ENCODE data around the gene ZBTB17.

Gene ZBTB17

DNA sequence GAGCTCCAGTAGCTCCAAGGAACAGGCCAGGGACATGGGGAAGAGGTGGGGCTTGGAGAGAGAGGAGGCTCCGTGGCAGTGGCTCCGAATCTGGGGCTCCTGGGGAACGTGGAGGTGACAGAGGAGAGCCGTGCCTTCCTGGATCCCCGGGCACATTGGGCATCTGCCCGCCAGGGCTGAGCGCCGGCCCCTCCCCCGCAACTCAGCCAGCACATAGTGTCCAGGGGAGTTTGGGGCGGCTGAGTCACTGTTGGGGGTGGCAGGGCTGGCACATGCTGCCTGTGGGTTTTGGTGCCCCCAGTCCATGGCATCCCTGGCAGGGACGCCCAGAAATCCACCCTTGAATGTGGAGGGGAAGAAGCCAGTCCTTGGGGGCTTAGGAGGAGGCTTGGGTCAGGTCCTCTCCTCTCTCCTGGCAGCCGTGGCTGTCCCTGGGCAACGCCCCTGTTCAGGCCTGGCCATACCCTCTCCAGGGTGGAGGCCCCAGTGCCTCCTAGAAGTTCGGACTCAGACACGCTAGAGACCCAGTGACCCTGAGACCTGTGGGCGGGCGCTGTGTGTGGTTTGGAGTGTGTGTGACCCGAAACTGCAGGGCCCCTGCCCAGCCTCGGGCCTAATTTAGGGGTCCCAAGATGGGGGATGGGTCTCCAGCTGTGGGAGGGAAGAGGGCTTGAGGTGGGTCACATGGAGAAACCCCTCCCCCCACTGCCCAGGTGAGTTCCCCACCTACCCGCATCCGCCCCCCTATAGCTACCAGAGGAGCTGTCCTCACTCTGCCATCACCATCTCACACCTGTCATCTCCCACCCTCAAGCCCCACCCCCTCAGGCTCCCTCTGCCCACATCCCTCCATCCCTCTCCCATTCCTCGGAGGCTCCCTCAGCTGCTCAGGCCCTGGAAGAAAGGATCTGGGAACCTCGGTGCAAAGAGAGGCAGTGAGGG lies 40.3 kb upstream of the ZBTB17 start:
- no peaks in the 10 kb centered on the region for H3K36me3 ChIP-seq (replicated peaks)
- H3K27ac ChIP-seq: no peak overlapping the region
- TF ChIP-seq, protein P1, sequence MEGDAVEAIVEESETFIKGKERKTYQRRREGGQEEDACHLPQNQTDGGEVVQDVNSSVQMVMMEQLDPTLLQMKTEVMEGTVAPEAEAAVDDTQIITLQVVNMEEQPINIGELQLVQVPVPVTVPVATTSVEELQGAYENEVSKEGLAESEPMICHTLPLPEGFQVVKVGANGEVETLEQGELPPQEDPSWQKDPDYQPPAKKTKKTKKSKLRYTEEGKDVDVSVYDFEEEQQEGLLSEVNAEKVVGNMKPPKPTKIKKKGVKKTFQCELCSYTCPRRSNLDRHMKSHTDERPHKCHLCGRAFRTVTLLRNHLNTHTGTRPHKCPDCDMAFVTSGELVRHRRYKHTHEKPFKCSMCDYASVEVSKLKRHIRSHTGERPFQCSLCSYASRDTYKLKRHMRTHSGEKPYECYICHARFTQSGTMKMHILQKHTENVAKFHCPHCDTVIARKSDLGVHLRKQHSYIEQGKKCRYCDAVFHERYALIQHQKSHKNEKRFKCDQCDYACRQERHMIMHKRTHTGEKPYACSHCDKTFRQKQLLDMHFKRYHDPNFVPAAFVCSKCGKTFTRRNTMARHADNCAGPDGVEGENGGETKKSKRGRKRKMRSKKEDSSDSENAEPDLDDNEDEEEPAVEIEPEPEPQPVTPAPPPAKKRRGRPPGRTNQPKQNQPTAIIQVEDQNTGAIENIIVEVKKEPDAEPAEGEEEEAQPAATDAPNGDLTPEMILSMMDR (IDR thresholded peaks at IDR 0.05; ENCODE audit: low read depth, low read length, missing control alignments): no peak
- no peak for DNase-seq
- no peaks in the 10 kb centered on the region for H3K27me3 ChIP-seq (replicated peaks)
- no peak overlapping the region for H3K4me3 ChIP-seq (ENCODE audit: low read depth, low read length)
- in situ Hi-C loops (cut with HindIII; ENCODE audit: low pct_ligation_motif_present, low sequenced_read_pairs): no loop called here

DNA sequence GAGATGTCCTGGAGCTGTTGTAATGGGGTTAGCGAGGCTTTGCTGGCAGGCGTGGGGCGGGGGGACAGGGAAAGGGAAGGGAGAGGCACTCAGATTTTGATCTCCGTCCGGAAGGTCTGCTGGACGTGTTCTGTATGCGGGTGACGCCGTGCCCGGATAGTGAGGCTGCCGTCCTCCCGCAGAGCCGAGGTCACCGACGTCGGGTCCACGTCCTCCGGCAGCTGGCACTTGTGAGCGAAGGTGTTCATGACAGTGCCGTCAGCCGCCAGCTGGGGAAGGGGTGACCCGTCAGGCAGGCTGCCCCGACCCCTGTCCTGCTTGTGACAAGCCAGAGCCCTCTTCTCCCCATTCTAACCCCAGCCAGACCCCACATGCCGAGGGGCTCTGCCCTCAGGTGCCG lies 39.6 kb upstream of the ZBTB17 start:
- Histone ChIP-seq H3K27ac (no peak overlapping the region), H3K27me3 (replicated peaks) (no peaks in the 10 kb centered on the region), H3K36me3 (replicated peaks) (no peaks in the 10 kb centered on the region), H3K4me3 (ENCODE audit: low read depth, low read length) (no peak overlapping the region)
- TF ChIP-seq, protein P1 (IDR thresholded peaks at IDR 0.05; ENCODE audit: low read depth, low read length, missing control alignments): no peak
- in situ Hi-C loops (cut with HindIII; ENCODE audit: low pct_ligation_motif_present, low sequenced_read_pairs): no loop called here
- DNase-seq: no peak

DNA sequence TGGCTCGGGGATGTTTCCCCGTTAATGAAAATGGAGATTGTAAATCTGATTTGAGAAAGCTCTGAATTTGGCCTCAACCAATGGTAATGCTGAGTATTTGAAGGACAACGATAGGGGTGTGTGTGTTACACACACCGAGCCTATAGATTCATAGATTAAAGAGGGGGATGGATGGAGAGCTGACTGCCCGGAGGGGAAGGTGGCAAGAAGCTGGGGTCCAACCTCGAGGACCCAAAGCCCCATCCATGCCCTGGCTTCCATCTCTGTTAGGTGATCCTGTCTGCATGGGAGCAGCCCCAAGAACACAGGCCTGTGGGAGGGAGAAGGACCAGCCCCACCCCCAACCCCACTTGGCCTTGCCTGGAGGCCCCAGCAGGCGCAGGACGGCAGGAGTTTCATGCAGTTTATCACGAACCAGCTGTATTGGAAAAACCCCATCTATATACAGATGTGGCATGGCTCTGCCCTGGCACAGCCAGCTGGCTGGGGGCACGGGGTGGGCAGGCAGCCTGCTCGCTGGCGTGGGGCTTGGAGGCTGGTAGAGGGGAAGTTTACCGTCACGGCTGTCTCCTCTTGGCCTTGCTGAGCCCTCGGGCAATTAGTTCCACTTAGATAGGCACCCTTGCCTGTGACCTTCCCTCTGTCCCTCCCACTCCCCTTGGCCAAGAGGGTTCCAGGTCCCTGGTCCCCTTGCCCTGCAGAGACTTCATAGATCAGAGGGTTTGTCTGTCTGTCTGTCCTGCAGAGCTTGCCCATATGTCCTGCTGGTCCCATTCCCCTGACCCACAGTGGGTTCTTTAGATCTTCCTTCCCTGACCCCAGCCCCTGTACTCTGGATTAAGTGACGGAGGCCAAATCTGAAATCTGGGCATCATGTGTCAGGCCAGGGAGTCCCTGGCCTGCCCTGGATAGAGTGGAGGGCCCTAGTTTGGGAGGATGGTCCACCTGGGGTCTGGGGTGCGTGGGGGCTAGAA lies 38.9 kb upstream of the ZBTB17 start:
- no peaks in the 10 kb centered on the region for H3K27me3 ChIP-seq (replicated peaks)
- no peak overlapping the region for H3K4me3 ChIP-seq (ENCODE audit: low read depth, low read length)
- H3K36me3 ChIP-seq (replicated peaks): no peaks in the 10 kb centered on the region
- in situ Hi-C loops (cut with HindIII; ENCODE audit: low pct_ligation_motif_present, low sequenced_read_pairs): no loop called here
- DNase-seq: no peak
- no peak overlapping the region for H3K27ac ChIP-seq
- TF ChIP-seq, protein P1 (IDR thresholded peaks at IDR 0.05; ENCODE audit: low read depth, low read length, missing control alignments): no peak

DNA sequence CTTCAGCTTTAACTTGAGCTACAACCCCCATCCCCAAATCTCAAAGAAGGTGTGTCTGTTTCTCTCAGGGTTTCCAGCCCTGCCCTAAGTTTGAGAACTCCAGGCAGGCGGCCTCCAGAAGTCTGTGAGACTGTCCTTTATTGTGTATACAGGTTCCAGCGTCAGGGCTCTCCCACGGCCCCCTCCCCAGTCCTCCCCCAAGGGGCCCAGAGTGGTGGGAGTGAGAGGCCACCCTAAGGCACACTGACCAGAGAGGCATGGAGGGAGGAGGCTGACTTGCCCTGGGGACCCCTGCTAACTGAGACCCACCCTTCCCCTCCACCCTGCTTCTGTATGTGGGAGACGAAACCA lies 38.0 kb upstream of the ZBTB17 start:
- in situ Hi-C loops (cut with HindIII; ENCODE audit: low pct_ligation_motif_present, low sequenced_read_pairs): no loop called here
- no peak overlapping the region for H3K4me3 ChIP-seq (ENCODE audit: low read depth, low read length)
- H3K27ac ChIP-seq: no peak overlapping the region
- no peak for DNase-seq
- no peaks in the 10 kb centered on the region for H3K27me3 ChIP-seq (replicated peaks)
- TF ChIP-seq, protein P1 (IDR thresholded peaks at IDR 0.05; ENCODE audit: low read depth, low read length, missing control alignments): no peak
- H3K36me3 ChIP-seq (replicated peaks): no peaks in the 10 kb centered on the region

DNA sequence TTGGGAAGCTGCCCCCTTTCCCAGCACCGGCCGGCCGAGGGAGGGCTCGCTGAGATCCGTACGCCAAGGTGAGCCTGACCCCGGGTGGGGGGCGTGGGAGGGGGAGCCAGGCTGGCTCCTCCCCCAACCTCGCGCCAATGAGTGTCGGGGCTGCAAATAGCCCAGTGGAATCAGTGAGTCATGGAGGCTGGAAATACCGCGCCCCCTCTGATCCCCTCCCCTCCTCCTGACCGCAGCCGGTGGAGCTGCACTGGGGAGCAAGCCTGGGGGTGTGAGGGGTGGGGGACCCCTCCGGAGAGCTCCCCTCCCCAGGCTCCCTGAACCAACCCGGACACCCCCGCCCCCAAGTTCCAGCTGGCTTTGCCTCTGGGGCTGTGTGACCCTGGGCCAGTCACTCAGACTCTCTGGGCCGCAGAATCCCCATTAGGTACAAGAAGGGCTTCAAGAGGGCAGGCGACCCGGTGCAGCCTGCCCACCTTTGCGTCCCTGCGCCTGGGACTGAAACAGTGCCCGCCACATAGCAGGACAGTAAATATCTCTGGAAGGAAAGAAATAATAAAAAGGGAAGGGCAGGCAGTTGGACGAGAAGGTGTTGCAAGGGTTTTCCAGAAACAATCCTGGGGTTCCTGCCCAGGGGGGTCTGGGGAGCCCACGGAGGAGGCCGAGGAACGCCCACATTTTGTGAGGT lies 37.5 kb upstream of the ZBTB17 start:
- DNase-seq: peak; percentile 52
- in situ Hi-C loops (cut with HindIII; ENCODE audit: low pct_ligation_motif_present, low sequenced_read_pairs): no loop called here
- H3K27ac ChIP-seq: no peak overlapping the region

More for the DNA sequence above, 37.5 kb upstream of the ZBTB17 start:
- Histone ChIP-seq H3K4me3 (ENCODE audit: low read depth, low read length) (peak overlapping the region; percentile 40), H3K36me3 (replicated peaks) (no peaks in the 10 kb centered on the region), H3K27me3 (replicated peaks) (no peaks in the 10 kb centered on the region)
- TF ChIP-seq, protein P1 (IDR thresholded peaks at IDR 0.05; ENCODE audit: low read depth, low read length, missing control alignments): no peak

All from brain microvascular endothelial cell (primary cell).